Measurements from ENCODE around the gene LRP1B.

LRP1B gene

DNA sequence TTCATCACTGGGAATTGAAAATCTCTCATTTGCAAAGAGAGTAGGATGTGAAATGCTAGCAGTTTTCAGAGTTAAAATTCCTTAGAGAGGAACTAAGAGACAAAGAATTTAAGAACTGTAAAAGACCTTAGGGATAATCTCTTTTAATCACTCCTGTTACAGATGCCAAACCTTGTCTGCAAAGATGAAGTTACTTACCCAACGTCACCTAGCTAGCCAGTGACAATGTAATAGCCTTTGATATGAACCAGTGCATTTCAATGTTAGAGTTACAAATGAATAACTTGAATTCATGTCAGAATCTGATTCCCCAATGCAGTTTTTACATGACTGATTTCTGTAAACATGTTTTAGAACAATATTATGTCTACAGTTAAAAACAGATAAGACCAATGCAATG is 190.1 kb downstream of the LRP1B start:
- H3K9me3 ChIP-seq (ENCODE audit: insufficient read depth, low read length), result no peaks in the 10 kb centered on the region
- H3K27me3 ChIP-seq (ENCODE audit: insufficient read depth, insufficient read length), result no peaks in the 10 kb centered on the region
- no peaks in the 10 kb centered on the region for H3K36me3 ChIP-seq (ENCODE audit: insufficient read depth, insufficient read length, low read length)
- no peak for DNase-seq (ENCODE audit: low read depth, low spot score)
- H3K4me3 ChIP-seq (ENCODE audit: insufficient read length, low read depth), result no peak overlapping the region
- H3K4me1 ChIP-seq (ENCODE audit: insufficient read depth, insufficient read length), result no peaks in the 10 kb centered on the region
- H3K9ac ChIP-seq (ENCODE audit: insufficient read length, low read depth), result no peak overlapping the region
- TF ChIP-seq ZNF274 (IDR thresholded peaks at IDR 0.05; ENCODE audit: low read depth, low read length), result no peak

DNA sequence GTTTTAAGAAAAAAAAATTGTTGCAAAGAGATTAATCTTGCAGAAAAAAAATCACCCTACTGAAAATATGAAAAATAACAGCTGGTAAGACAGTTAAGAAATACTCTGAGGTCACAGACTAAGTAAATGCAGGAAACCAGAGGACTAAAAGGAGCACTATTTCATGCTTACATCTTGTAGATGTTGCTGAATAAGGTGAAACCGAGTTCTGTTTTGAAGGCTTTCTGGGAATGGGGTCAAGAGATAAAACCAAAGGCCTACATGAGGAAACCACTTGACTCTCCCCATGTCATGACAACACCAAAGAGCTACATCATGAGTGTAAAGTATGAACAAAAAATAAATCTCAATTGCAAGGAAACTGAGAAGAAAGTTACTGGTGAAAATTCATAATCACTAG is 197.6 kb downstream of the LRP1B start:
- Histone ChIP-seq H3K36me3 (ENCODE audit: insufficient read depth, insufficient read length, low read length) (no peaks in the 10 kb centered on the region), H3K4me3 (ENCODE audit: insufficient read length, low read depth) (no peak overlapping the region), H3K4me1 (ENCODE audit: insufficient read depth, insufficient read length) (no peaks in the 10 kb centered on the region), H3K27me3 (ENCODE audit: insufficient read depth, insufficient read length) (no peaks in the 10 kb centered on the region), H3K9ac (ENCODE audit: insufficient read length, low read depth) (no peak overlapping the region), H3K9me3 (ENCODE audit: insufficient read depth, low read length) (no peaks in the 10 kb centered on the region)
- DNase-seq (ENCODE audit: low read depth, low spot score), result no peak
- TF ChIP-seq YY1 (IDR thresholded peaks at IDR 0.05; ENCODE audit: insufficient read depth, insufficient read length) (no peak), SUZ12 (IDR thresholded peaks at IDR 0.05; ENCODE audit: extremely low read depth, insufficient read depth, insufficient read length) (no peak), ZNF274 (IDR thresholded peaks at IDR 0.05; ENCODE audit: low read depth, low read length) (no peak)

DNA sequence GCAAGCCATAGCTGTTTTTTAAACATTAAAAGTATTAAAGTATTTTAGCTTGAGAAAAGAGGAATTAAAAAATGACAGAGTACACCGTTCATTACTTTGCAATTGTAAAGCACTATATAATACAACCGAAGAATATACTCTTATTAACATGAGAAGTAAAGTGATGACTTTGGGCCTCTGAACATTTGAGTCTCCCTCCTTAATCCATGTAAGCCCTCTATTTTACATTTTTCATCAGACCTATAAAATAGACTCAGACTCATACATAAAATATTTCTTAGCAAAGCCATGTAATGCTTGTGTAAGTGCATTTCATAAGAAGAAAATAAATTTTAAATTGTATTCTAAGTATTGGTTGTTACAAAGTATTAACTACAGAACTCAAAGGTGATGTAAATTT is 198.6 kb downstream of the LRP1B start:
- Histone ChIP-seq H3K4me3 (ENCODE audit: insufficient read length, low read depth) (no peak overlapping the region), H3K36me3 (ENCODE audit: insufficient read depth, insufficient read length, low read length) (no peaks in the 10 kb centered on the region), H3K9ac (ENCODE audit: insufficient read length, low read depth) (no peak overlapping the region), H3K9me3 (ENCODE audit: insufficient read depth, low read length) (no peaks in the 10 kb centered on the region), H3K4me1 (ENCODE audit: insufficient read depth, insufficient read length) (no peaks in the 10 kb centered on the region), H3K27me3 (ENCODE audit: insufficient read depth, insufficient read length) (no peaks in the 10 kb centered on the region)
- TF ChIP-seq ZNF274 (IDR thresholded peaks at IDR 0.05; ENCODE audit: low read depth, low read length) (no peak), SUZ12 (IDR thresholded peaks at IDR 0.05; ENCODE audit: extremely low read depth, insufficient read depth, insufficient read length) (no peak), YY1 (IDR thresholded peaks at IDR 0.05; ENCODE audit: insufficient read depth, insufficient read length) (no peak)
- no peak for DNase-seq (ENCODE audit: low read depth, low spot score)

DNA sequence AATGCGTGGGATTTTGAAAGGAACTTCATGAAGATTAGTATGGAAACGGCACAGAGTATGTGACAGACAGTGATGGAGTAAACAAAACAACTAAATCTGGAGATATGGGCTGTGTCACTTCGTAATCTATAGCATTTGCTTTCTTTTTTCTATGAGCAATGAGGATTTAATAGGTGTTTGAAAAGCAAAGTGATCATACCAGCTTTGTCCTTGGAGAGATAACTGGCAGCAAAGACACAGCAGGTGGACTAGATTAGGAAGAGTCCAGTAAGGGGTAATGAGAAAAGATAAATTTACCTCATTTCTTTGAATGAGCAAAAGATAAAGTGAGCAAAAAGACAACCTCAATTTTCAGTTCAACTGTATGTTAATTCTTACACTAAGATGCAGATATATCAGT is 199.0 kb downstream of the LRP1B start:
- no peak overlapping the region for H3K9ac ChIP-seq (ENCODE audit: insufficient read length, low read depth)
- no peak for DNase-seq (ENCODE audit: low read depth, low spot score)
- H3K36me3 ChIP-seq (ENCODE audit: insufficient read depth, insufficient read length, low read length), result no peaks in the 10 kb centered on the region
- no peaks in the 10 kb centered on the region for H3K27me3 ChIP-seq (ENCODE audit: insufficient read depth, insufficient read length)
- no peak for TF ChIP-seq SUZ12 (IDR thresholded peaks at IDR 0.05; ENCODE audit: extremely low read depth, insufficient read depth, insufficient read length)
- TF ChIP-seq YY1 (IDR thresholded peaks at IDR 0.05; ENCODE audit: insufficient read depth, insufficient read length), result no peak
- no peak for TF ChIP-seq ZNF274 (IDR thresholded peaks at IDR 0.05; ENCODE audit: low read depth, low read length)
- H3K4me1 ChIP-seq (ENCODE audit: insufficient read depth, insufficient read length), result no peaks in the 10 kb centered on the region
- H3K4me3 ChIP-seq (ENCODE audit: insufficient read length, low read depth), result no peak overlapping the region
- no peaks in the 10 kb centered on the region for H3K9me3 ChIP-seq (ENCODE audit: insufficient read depth, low read length)

DNA sequence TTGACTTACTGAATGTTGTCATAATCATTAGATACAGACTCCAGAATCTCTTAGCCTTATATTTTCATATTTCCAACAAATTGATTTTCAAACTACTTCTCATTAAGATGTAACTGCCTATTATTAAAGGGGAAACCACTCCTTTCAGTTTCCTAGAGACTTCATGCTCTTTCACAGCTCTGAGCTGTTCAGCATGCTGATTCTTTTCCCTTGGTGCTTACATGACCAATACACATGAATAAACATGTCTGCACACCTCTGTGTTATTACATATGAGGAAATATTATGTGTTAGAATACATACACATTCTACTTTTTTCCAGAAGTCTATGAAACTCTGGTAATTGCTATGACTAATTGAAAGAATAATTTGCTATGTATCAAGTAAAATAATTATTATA is 200.0 kb downstream of the LRP1B start:
- Histone ChIP-seq H3K9ac (ENCODE audit: insufficient read length, low read depth) (no peak overlapping the region), H3K4me3 (ENCODE audit: insufficient read length, low read depth) (no peak overlapping the region), H3K4me1 (ENCODE audit: insufficient read depth, insufficient read length) (no peaks in the 10 kb centered on the region), H3K27me3 (ENCODE audit: insufficient read depth, insufficient read length) (no peaks in the 10 kb centered on the region), H3K36me3 (ENCODE audit: insufficient read depth, insufficient read length, low read length) (no peaks in the 10 kb centered on the region), H3K9me3 (ENCODE audit: insufficient read depth, low read length) (no peaks in the 10 kb centered on the region)
- TF ChIP-seq SUZ12 (IDR thresholded peaks at IDR 0.05; ENCODE audit: extremely low read depth, insufficient read depth, insufficient read length) (no peak), YY1 (IDR thresholded peaks at IDR 0.05; ENCODE audit: insufficient read depth, insufficient read length) (no peak), ZNF274 (IDR thresholded peaks at IDR 0.05; ENCODE audit: low read depth, low read length) (no peak)
- DNase-seq (ENCODE audit: low read depth, low spot score), result no peak

DNA sequence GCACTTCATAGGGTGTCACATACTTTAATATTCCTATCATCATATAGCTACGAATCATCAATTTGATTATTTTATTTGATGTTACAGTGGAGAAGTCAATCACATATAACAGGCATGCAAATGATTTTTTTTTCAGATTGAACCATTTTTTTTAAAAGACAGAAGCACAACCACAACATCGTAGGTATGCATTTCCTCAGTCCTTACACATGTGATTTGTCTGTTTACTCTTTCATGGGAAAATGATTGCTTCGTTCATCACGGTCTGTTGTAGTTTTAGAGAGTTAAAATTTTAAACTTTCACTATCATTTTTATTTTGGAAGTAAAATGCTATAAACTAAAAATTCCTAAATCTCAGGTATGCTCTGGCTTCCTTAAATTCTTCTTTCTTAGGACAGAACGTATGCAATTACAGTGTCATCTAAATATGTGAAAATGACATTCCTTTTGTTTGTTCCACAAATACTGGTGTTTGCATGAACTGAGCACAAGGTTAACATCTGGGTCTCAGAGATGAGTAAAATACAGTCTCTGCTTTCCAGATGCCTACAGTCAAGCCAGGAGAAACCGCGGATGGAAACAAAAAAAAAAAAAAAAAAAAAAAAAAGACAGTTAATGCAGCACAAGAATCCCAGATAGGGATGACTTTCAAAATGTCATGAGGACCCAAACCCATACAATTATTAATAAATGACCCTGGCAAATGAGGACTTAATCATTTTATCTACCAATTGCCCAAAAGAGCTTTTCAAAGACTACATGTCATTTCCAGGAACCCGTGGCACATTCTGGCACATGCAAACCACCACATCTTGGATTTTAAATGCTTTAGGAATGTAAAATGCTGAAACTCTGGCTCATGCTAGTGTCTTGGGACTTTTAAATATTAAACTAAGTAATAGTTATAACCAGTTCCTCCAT is 201.2 kb downstream of the LRP1B start:
- H3K36me3 ChIP-seq (ENCODE audit: insufficient read depth, insufficient read length, low read length), result no peaks in the 10 kb centered on the region
- no peaks in the 10 kb centered on the region for H3K27me3 ChIP-seq (ENCODE audit: insufficient read depth, insufficient read length)
- no peak overlapping the region for H3K4me3 ChIP-seq (ENCODE audit: insufficient read length, low read depth)
- no peak for DNase-seq (ENCODE audit: low read depth, low spot score)
- no peaks in the 10 kb centered on the region for H3K4me1 ChIP-seq (ENCODE audit: insufficient read depth, insufficient read length)
- TF ChIP-seq SUZ12 (IDR thresholded peaks at IDR 0.05; ENCODE audit: extremely low read depth, insufficient read depth, insufficient read length) (no peak), ZNF274 (IDR thresholded peaks at IDR 0.05; ENCODE audit: low read depth, low read length) (no peak), YY1 (IDR thresholded peaks at IDR 0.05; ENCODE audit: insufficient read depth, insufficient read length) (no peak)
- no peak overlapping the region for H3K9ac ChIP-seq (ENCODE audit: insufficient read length, low read depth)
- H3K9me3 ChIP-seq (ENCODE audit: insufficient read depth, low read length), result no peaks in the 10 kb centered on the region

DNA sequence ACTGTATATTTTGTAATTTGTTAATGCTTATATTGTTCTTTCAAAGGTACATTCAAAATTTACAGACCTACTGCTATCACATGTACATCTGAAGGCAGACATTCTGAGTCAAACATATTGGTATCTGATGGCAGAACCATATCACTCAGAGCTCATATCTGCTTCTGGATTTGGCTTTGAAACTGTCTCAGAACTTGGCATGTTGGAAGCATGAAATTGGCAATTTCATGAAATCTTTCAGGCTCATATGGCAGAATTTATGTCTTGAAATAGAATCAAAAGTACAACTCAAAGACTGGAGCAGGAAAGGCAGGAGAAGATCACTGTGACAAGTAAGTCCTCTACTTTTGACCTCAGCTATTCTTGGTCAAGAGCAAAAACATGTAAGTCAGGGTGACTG is 202.3 kb downstream of the LRP1B start:
- Histone ChIP-seq H3K27me3 (ENCODE audit: insufficient read depth, insufficient read length) (no peaks in the 10 kb centered on the region), H3K9me3 (ENCODE audit: insufficient read depth, low read length) (no peaks in the 10 kb centered on the region), H3K9ac (ENCODE audit: insufficient read length, low read depth) (no peak overlapping the region), H3K4me3 (ENCODE audit: insufficient read length, low read depth) (no peak overlapping the region), H3K36me3 (ENCODE audit: insufficient read depth, insufficient read length, low read length) (no peaks in the 10 kb centered on the region), H3K4me1 (ENCODE audit: insufficient read depth, insufficient read length) (no peaks in the 10 kb centered on the region)
- no peak for DNase-seq (ENCODE audit: low read depth, low spot score)
- TF ChIP-seq SUZ12 (IDR thresholded peaks at IDR 0.05; ENCODE audit: extremely low read depth, insufficient read depth, insufficient read length) (no peak), ZNF274 (IDR thresholded peaks at IDR 0.05; ENCODE audit: low read depth, low read length) (no peak), YY1 (IDR thresholded peaks at IDR 0.05; ENCODE audit: insufficient read depth, insufficient read length) (no peak)

All from NT2/D1 (cell line).